Vagina (tissue), 2 donors: ENCODE results near the gene GPBP1L1. TPM values are rescaled to one million over a fixed set of nuclear protein-coding genes. Genes with fewer than 3 reads are reported as not detected.
A peak's percentile ranks its signal among the peaks of the same experiment; 100 is the strongest.

ENCODE experiments used
- DNase-seq, 2 donors: peaks; one replicate each; pipeline ENCODE4 v3.0.0-alpha.2; 2017; ENCODE audit errors: extremely low spot score in 2 of 2
- H3K27ac ChIP-seq: fragments of 200-600 bp; sonication (generic); one replicate; pipeline ENCODE4 v1.5.1; 2019
- H3K27me3 ChIP-seq: fragments of 200-600 bp; sonication (generic); one replicate; pipeline ENCODE4 v1.5.1; 2019
- H3K36me3 ChIP-seq, 2 donors: fragments of 200-600 bp; sonication (generic); one replicate each; pipeline ENCODE4 v1.5.1; 2017 to 2019
- H3K4me1 ChIP-seq: fragments of 200-600 bp; sonication (generic); one replicate; pipeline ENCODE4 v1.5.1; 2019
- H3K4me3 ChIP-seq, 2 donors: fragments of 200-600 bp; sonication (generic); 1 replicate in 1 of 2; 2 replicates in 1 of 2; pipeline ENCODE4 v1.5.1; 2016 to 2019
- H3K9me3 ChIP-seq: fragments of 200-600 bp; sonication (generic); one replicate; pipeline ENCODE4 v1.5.1; 2019
- CTCF ChIP-seq, 3 experiments: fragments of 450-650 bp in 2 of 3; fragments of 200-600 bp in 1 of 3; sonication (generic) in 1 of 3; IDR thresholded peaks; one replicate each; pipeline ENCODE4 v1.5.1; 2017 to 2019; ENCODE audit warnings: antibody characterized with exemption in 3 of 3, mild to moderate bottlenecking in 2 of 3, moderate library complexity in 2 of 3
- POLR2A ChIP-seq, 2 donors: fragments of 450-650 bp; IDR thresholded peaks; one replicate each; pipeline ENCODE4 v1.6.1; 2017; ENCODE audit warnings: antibody characterized with exemption in 2 of 2, mild to moderate bottlenecking in 2 of 2, moderate library complexity in 2 of 2
- POLR2AphosphoS5 ChIP-seq, 2 donors: sonication (generic); formaldehyde crosslinking; IDR thresholded peaks; one replicate each; pipeline ENCODE4 v1.9.0; 2017; ENCODE audit warnings: antibody characterized with exemption in 2 of 2, mild to moderate bottlenecking in 2 of 2, low read depth in 1 of 2; ENCODE audit not compliant: insufficient read depth in 1 of 2
- intact Hi-C: fragments of 100-400 bp; cut with DNase I; formaldehyde crosslinking; loops from one replicate; pipeline ENCODE4 v1.15.1; 2023
- total RNA-seq: library from RNA; depleted of rRNA; stranded (reverse); fragments of >200 nt; gene quantifications from one replicate; pipeline ENCODE4 v1.2.3, GENCODE V29; 2016

GPBP1L1 gene
- total RNA-seq, 1 donor from 2014 or later = 109 TPM

- no peak for TF ChIP-seq CTCF (IDR thresholded peaks at IDR 0.05)
- peak in 1 of 2 donors; percentile 29 for TF ChIP-seq POLR2AphosphoS5 (IDR thresholded peaks at IDR 0.05; ENCODE audit: insufficient read depth in 1 of 2, low read depth in 1 of 2)
- Histone ChIP-seq H3K27me3 (no peaks in the 10 kb centered on the region), H3K4me1 (peaks cover 4% of the 10 kb centered on the region), H3K27ac (no peak overlapping the region), H3K9me3 (no peaks in the 10 kb centered on the region), H3K4me3 (no peak overlapping the region), H3K36me3 (peaks cover 0 to 78% of the 10 kb centered on the region in 2 donors)
- no peak for DNase-seq
- intact Hi-C loops = no loop called here
Observed at GRCh38 chr1:45629035-45629434, 57.3 kb downstream of the GPBP1L1 start.

- intact Hi-C loops = no loop called here
- TF ChIP-seq POLR2AphosphoS5 (IDR thresholded peaks at IDR 0.05; ENCODE audit: insufficient read depth in 1 of 2, low read depth in 1 of 2) (no peak), POLR2A (IDR thresholded peaks at IDR 0.05) (no peak), CTCF (IDR thresholded peaks at IDR 0.05) (no peak)
- Histone ChIP-seq H3K27ac (peak within 1 kb of the TSS; percentile 60), H3K9me3 (no peaks in the 10 kb centered on the region), H3K4me3 (peak within 1 kb of the TSS; percentile 18 to 23), H3K4me1 (peaks cover 33% of the 10 kb centered on the region), H3K27me3 (no peaks in the 10 kb centered on the region), H3K36me3 (peaks cover 0 to 32% of the 10 kb centered on the region in 2 donors)
- no peak for DNase-seq
Observed at GRCh38 chr1:45623972-45624371, 62.4 kb downstream of the GPBP1L1 start, which contains the start of gene CCDC17. Gene CCDC17 (minus strand): TSS chr1:45624054. CDS start chr1:45623909, 145 bp downstream.

GRCh38 chr1:45622524-45623394 lies 63.6 kb downstream of the GPBP1L1 start:
- no peak for TF ChIP-seq CTCF (IDR thresholded peaks at IDR 0.05)
- TF ChIP-seq POLR2AphosphoS5 (IDR thresholded peaks at IDR 0.05; ENCODE audit: insufficient read depth in 1 of 2, low read depth in 1 of 2) = no peak
- TF ChIP-seq POLR2A (IDR thresholded peaks at IDR 0.05) = no peak
- H3K4me1 ChIP-seq = peaks cover 33% of the 10 kb centered on the region
- H3K9me3 ChIP-seq = no peaks in the 10 kb centered on the region
- H3K27me3 ChIP-seq = no peaks in the 10 kb centered on the region
- DNase-seq = no peak
- intact Hi-C loops = no loop called here
- H3K27ac ChIP-seq = peak overlapping the region; percentile 60
- H3K36me3 ChIP-seq = peaks cover 0 to 28% of the 10 kb centered on the region in 2 donors
- peak overlapping the region; percentile 18 to 23 for H3K4me3 ChIP-seq

GRCh38 chr1:45621895-45622523 lies 64.3 kb downstream of the GPBP1L1 start:
- H3K4me1 ChIP-seq = peaks cover 33% of the 10 kb centered on the region
- intact Hi-C loops = no loop called here
- H3K27me3 ChIP-seq = no peaks in the 10 kb centered on the region
- peak overlapping the region; percentile 18 to 23 for H3K4me3 ChIP-seq
- H3K9me3 ChIP-seq = no peaks in the 10 kb centered on the region
- TF ChIP-seq CTCF (IDR thresholded peaks at IDR 0.05) (no peak), POLR2A (IDR thresholded peaks at IDR 0.05) (no peak), POLR2AphosphoS5 (IDR thresholded peaks at IDR 0.05; ENCODE audit: insufficient read depth in 1 of 2, low read depth in 1 of 2) (no peak)
- DNase-seq = no peak
- peak overlapping the region; percentile 60 for H3K27ac ChIP-seq
- peaks cover 0 to 29% of the 10 kb centered on the region in 2 donors for H3K36me3 ChIP-seq
